GM13977 (cell line): ENCODE measurements around the gene LILRB5.

Experiments used
- DNase-seq: peaks from one replicate; pipeline ENCODE4 v3.0.0; 2012; ENCODE audit warnings: low spot score
- in situ Hi-C: fragments of 300-500 bp; cut with MboI; formaldehyde crosslinking; loops from one replicate; pipeline ENCODE4 v1.12.0; 2022; ENCODE audit warnings: low sequenced_read_pairs, low pct_unique_long_range_greater_than_20kb, mixed read lengths, inconsistent platforms; ENCODE audit not compliant: unreplicated experiment
- TF ChIP-seq, protein P1 (sequence below): IDR thresholded peaks from 2 replicates; pipeline ENCODE4 v1.5.1; 2012; ENCODE audit warnings: mild to moderate bottlenecking, control low read depth; ENCODE audit not compliant: insufficient read depth; ENCODE audit errors: extremely low read depth, missing control alignments

The LILRB5 gene

GRCh38 chr19:54257116-54257480 is at the start of gene LILRB5:
TSS of gene LILRB5 (minus strand) at chr19:54257273. CDS start at chr19:54257193, 80 bp downstream.
- in situ Hi-C loops = no loop called here
- DNase-seq = no peak
- TF ChIP-seq, protein P1, sequence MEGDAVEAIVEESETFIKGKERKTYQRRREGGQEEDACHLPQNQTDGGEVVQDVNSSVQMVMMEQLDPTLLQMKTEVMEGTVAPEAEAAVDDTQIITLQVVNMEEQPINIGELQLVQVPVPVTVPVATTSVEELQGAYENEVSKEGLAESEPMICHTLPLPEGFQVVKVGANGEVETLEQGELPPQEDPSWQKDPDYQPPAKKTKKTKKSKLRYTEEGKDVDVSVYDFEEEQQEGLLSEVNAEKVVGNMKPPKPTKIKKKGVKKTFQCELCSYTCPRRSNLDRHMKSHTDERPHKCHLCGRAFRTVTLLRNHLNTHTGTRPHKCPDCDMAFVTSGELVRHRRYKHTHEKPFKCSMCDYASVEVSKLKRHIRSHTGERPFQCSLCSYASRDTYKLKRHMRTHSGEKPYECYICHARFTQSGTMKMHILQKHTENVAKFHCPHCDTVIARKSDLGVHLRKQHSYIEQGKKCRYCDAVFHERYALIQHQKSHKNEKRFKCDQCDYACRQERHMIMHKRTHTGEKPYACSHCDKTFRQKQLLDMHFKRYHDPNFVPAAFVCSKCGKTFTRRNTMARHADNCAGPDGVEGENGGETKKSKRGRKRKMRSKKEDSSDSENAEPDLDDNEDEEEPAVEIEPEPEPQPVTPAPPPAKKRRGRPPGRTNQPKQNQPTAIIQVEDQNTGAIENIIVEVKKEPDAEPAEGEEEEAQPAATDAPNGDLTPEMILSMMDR = no peak

DNA sequence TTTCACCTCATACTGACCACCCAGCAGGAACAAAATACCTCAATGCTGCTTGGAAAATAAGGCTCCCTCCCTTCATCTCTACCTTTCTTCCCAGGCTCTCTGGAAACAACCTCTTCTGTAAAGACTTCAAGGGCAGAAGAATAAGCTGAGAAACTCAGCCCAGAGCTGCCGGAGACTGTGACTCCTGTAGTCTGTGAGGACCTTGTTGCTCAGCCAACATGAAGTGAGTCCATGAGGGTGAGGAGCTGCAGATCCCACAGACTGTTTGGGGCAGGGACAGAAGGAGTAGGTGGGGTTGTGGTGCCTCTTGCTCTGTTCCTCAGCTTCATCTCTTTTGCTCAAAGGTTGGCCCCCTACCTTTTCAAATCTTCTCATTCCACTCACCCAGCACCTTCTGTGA is 48.1 kb upstream of the LILRB5 start:
- DNase-seq = no peak
- TF ChIP-seq, protein P1 = no peak
- in situ Hi-C loops = no loop called here

DNA sequence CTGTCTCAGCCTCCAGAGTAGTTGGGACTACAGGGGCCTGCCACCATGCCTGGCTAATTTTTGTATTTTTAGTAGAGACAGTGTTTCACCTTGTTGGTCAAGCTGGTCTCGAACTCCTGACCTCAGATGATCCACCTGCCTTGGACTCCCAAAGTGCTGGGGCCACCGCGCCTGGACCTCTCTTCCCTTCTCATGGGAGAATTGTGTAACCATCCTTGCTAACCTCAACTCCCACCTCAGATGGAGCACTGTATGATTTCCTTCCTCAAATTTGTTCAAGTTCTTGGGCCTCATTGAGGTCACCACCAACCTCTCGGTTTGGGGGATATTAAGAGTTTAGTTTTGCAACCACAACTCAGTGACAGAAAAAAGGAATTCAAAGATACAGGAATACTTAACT is 45.2 kb upstream of the LILRB5 start:
- no peak for DNase-seq
- in situ Hi-C loops = no loop called here
- TF ChIP-seq, protein P1 = no peak

- DNase-seq = no peak
- TF ChIP-seq, protein P1 = no peak
- in situ Hi-C loops = loop anchor here (5.0 kb wide), 1 partner anchor 278 kb away; no protein-coding TSS in a partner anchor
Measured at GRCh38 chr19:54299515-54299914, 42.4 kb upstream of the LILRB5 start.

- in situ Hi-C loops = loop anchor here (5.0 kb wide), 1 partner anchor 278 kb away; no protein-coding TSS in a partner anchor
- DNase-seq = no peak
- TF ChIP-seq, protein P1 = no peak
Measured at GRCh38 chr19:54299126-54299498, 42.0 kb upstream of the LILRB5 start.

- no peak for DNase-seq
- TF ChIP-seq, protein P1 = no peak
- in situ Hi-C loops = loop anchor here (5.0 kb wide), 1 partner anchor 279 kb away; no protein-coding TSS in a partner anchor
Measured at GRCh38 chr19:54298357-54299125, 41.5 kb upstream of the LILRB5 start.
